Measurements from ENCODE around the gene SLC9A2. TPM values are rescaled to one million over a fixed set of nuclear protein-coding genes. Genes with fewer than 3 reads are reported as not detected.

The SLC9A2 gene
- total and polyA plus RNA-seq, 10 of the 15 experiments (the other 5 are each of a cell fraction or from before 2014, with no cell fraction given), result 0.13 to 1.2 (median 0.79) TPM

DNA sequence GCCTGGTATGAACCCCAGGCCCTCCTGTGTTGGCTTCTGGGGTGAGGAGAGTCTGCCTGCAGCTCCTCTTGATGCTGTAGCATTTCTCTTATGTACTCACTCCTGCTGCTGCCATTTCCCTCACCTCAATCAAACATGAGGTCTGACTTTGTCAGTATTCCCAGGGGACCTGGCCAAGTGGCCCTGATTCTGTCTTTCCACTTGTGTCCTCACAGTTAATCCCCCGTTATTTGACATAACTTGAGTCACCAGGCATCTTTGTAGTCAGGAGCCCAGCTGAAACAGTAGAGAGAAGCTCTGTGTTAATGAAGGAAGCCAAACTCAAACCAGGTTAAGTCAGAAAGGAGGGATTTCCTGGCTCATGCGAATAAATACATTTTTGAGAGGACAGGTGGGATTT lies 55.0 kb downstream of the SLC9A2 start:
- SMC1A ChIA-PET (ENCODE audit: uncharacterized antibody, unreplicated experiment), result interaction anchor here (1.6 to 1.8 kb wide), 2 partner anchors 10 to 59 kb away, joined by 3 to 5 read pairs; no protein-coding TSS in a partner anchor
- ATAC-seq (no peak), FAIRE-seq (no peak), DNase-seq (ENCODE audit: low read depth, low spot score) (no peak)
- in situ Hi-C loops (cut with MboI) (no loop called here), intact Hi-C loops (cut with micrococcal nuclease; ENCODE audit: unreplicated experiment) (no loop called here)
- TF ChIP-seq ASH2L (IDR thresholded peaks at IDR 0.05; ENCODE audit: borderline replicate concordance, low read depth), result no peak
- no peak for TF ChIP-seq NFYA (IDR thresholded peaks at IDR 0.05; ENCODE audit: borderline replicate concordance, low read depth, low read length)
- no peak for TF ChIP-seq BMI1 (IDR thresholded peaks at IDR 0.05; ENCODE audit: borderline replicate concordance)
- TF ChIP-seq YBX1 (IDR thresholded peaks at IDR 0.05), result no peak
- no peak for TF ChIP-seq YY1 (IDR thresholded peaks at IDR 0.05; ENCODE audit: low read depth, low read length)
- TF ChIP-seq TCF7 (IDR thresholded peaks at IDR 0.05; ENCODE audit: borderline replicate concordance), result no peak
- TF ChIP-seq CHD4 (IDR thresholded peaks at IDR 0.05), result no peak
- no peak for TF ChIP-seq POLR2AphosphoS2 (IDR thresholded peaks at IDR 0.05; ENCODE audit: low read depth, low read length)
- TF ChIP-seq CEBPB (IDR thresholded peaks at IDR 0.05; ENCODE audit: borderline replicate concordance in 1 of 2, low read depth in 2 of 2, low read length in 2 of 2), result no peak
- no peak for TF ChIP-seq SUPT20H (IDR thresholded peaks at IDR 0.05; ENCODE audit: borderline replicate concordance, control insufficient read depth, low read depth, low read length)
- TF ChIP-seq SREBF2 (IDR thresholded peaks at IDR 0.05; ENCODE audit: low read length), result no peak
- no peak for TF ChIP-seq LARP7 (IDR thresholded peaks at IDR 0.05)
- no peak for TF ChIP-seq ZNF274 (IDR thresholded peaks at IDR 0.05; ENCODE audit: insufficient read depth, insufficient read length)
- no peak for TF ChIP-seq MEF2A (IDR thresholded peaks at IDR 0.05; ENCODE audit: insufficient read depth, low read depth, low read length)
- TF ChIP-seq, protein P1, sequence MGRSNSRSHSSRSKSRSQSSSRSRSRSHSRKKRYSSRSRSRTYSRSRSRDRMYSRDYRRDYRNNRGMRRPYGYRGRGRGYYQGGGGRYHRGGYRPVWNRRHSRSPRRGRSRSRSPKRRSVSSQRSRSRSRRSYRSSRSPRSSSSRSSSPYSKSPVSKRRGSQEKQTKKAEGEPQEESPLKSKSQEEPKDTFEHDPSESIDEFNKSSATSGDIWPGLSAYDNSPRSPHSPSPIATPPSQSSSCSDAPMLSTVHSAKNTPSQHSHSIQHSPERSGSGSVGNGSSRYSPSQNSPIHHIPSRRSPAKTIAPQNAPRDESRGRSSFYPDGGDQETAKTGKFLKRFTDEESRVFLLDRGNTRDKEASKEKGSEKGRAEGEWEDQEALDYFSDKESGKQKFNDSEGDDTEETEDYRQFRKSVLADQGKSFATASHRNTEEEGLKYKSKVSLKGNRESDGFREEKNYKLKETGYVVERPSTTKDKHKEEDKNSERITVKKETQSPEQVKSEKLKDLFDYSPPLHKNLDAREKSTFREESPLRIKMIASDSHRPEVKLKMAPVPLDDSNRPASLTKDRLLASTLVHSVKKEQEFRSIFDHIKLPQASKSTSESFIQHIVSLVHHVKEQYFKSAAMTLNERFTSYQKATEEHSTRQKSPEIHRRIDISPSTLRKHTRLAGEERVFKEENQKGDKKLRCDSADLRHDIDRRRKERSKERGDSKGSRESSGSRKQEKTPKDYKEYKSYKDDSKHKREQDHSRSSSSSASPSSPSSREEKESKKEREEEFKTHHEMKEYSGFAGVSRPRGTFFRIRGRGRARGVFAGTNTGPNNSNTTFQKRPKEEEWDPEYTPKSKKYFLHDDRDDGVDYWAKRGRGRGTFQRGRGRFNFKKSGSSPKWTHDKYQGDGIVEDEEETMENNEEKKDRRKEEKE (IDR thresholded peaks at IDR 0.05), result no peak
- TF ChIP-seq, protein P2, sequence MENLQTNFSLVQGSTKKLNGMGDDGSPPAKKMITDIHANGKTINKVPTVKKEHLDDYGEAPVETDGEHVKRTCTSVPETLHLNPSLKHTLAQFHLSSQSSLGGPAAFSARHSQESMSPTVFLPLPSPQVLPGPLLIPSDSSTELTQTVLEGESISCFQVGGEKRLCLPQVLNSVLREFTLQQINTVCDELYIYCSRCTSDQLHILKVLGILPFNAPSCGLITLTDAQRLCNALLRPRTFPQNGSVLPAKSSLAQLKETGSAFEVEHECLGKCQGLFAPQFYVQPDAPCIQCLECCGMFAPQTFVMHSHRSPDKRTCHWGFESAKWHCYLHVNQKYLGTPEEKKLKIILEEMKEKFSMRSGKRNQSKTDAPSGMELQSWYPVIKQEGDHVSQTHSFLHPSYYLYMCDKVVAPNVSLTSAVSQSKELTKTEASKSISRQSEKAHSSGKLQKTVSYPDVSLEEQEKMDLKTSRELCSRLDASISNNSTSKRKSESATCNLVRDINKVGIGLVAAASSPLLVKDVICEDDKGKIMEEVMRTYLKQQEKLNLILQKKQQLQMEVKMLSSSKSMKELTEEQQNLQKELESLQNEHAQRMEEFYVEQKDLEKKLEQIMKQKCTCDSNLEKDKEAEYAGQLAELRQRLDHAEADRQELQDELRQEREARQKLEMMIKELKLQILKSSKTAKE (IDR thresholded peaks at IDR 0.05; ENCODE audit: low read depth, poor library complexity, severe bottlenecking), result no peak
- TF ChIP-seq ZBED1 (IDR thresholded peaks at IDR 0.05; ENCODE audit: borderline replicate concordance), result no peak
- TF ChIP-seq, protein P3, sequence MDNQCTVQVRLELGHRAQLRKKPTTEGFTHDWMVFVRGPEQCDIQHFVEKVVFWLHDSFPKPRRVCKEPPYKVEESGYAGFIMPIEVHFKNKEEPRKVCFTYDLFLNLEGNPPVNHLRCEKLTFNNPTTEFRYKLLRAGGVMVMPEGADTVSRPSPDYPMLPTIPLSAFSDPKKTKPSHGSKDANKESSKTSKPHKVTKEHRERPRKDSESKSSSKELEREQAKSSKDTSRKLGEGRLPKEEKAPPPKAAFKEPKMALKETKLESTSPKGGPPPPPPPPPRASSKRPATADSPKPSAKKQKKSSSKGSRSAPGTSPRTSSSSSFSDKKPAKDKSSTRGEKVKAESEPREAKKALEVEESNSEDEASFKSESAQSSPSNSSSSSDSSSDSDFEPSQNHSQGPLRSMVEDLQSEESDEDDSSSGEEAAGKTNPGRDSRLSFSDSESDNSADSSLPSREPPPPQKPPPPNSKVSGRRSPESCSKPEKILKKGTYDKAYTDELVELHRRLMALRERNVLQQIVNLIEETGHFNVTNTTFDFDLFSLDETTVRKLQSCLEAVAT (IDR thresholded peaks at IDR 0.05), result no peak
- TF ChIP-seq GATAD2B (conservative IDR thresholded peaks at IDR 0.05; ENCODE audit: low read depth), result no peak
- no peak for TF ChIP-seq SP1 (IDR thresholded peaks at IDR 0.05; ENCODE audit: low read depth, low read length)
- no peaks in the 10 kb centered on the region for H3K9me3 ChIP-seq (replicated peaks; ENCODE audit: control insufficient read depth, insufficient read depth, low read length)
- H3K4me2 ChIP-seq (ENCODE audit: control insufficient read depth, insufficient read depth), result no peak overlapping the region
- no peaks in the 10 kb centered on the region; a peak in 1 of 4 replicates for H3K27me3 ChIP-seq (replicated peaks in 1 of 2; ENCODE audit: control insufficient read depth in 2 of 2, insufficient read depth in 2 of 2, low read length in 1 of 2)
- RAD21 ChIA-PET (ENCODE audit: unreplicated experiment), result no interaction called here
- no peaks in the 10 kb centered on the region for H3K79me2 ChIP-seq (ENCODE audit: control insufficient read depth, insufficient read depth, low read length)
- H3K27ac ChIP-seq (ENCODE audit: control insufficient read depth, insufficient read depth), result no peak overlapping the region
- H3K4me1 ChIP-seq (ENCODE audit: control insufficient read depth, insufficient read depth, low read length), result no peaks in the 10 kb centered on the region
- CTCF ChIA-PET, result interaction anchor here (0.9 kb wide), 1 partner anchor 59 kb away, joined by 3 read pairs; no protein-coding TSS in a partner anchor
- no peaks in the 10 kb centered on the region for H4K20me1 ChIP-seq (ENCODE audit: control insufficient read depth, insufficient read depth)
- POLR2A ChIA-PET, result no interaction called here
- H3K36me3 ChIP-seq (ENCODE audit: control insufficient read depth in 2 of 2, insufficient read depth in 2 of 2, low read length in 1 of 2), result no peaks in the 10 kb centered on the region
- BruUV-seq (replicated peaks), result no TSS peak
- no peak overlapping the region for H2AFZ ChIP-seq (ENCODE audit: control insufficient read depth, low read depth, low read length)
- no peak overlapping the region for H3K9ac ChIP-seq (ENCODE audit: control insufficient read depth, insufficient read depth, low read length)
- 50% methylated on average over 2 of the region's 2 CpGs for WGBS (ENCODE audit: insufficient coverage, insufficient replicate concordance, low lambda C conversion rate, missing lambda C conversion rate)
- H3K4me3 ChIP-seq, result no peak overlapping the region

Measured in GM12878 (cell line).